Measurements from ENCODE around the gene C1GALT1C1.

- TF ChIP-seq CTCF (conservative IDR thresholded peaks at IDR 0.05) (no peak), ZFX (IDR thresholded peaks at IDR 0.05) (no peak)
These were observed 26.0 kb downstream of the C1GALT1C1 start, which contains the start of gene MCTS1 for GRCh38 chrX:120603707-120604360.

All from C4-2B (cell line).